Ovary (tissue), 9 donors: Measurements from ENCODE around the gene CLTB. TPM values are rescaled to one million over a fixed set of nuclear protein-coding genes. Genes with fewer than 3 reads are reported as not detected.

Source experiments
- DNase-seq, 5 donors: peaks; one replicate each; pipeline ENCODE4 v3.0.0-alpha.2; 2019 to 2020
- H3K27ac ChIP-seq, 2 donors: fragments of 200-600 bp; one replicate each; pipeline versions ENCODE4 v1.5.1 to v1.8.0; 2019 to 2022
- H3K27me3 ChIP-seq: fragments of 200-600 bp; one replicate; pipeline ENCODE4 v1.8.0; 2022
- H3K36me3 ChIP-seq: fragments of 200-600 bp; sonication (generic); one replicate; pipeline ENCODE4 v1.5.1; 2019
- H3K4me1 ChIP-seq: one replicate; pipeline ENCODE4 v1.8.1; 2013; ENCODE audit warnings: mild to moderate bottlenecking, moderate library complexity; ENCODE audit not compliant: insufficient read depth
- H3K4me3 ChIP-seq: fragments of 200-600 bp; sonication (generic); one replicate; pipeline ENCODE4 v1.5.1; 2017
- H3K9me3 ChIP-seq, 2 donors: fragments of 200-600 bp in 1 of 2; sonication (generic) in 1 of 2; one replicate each; pipeline versions ENCODE4 v1.5.1 to v1.8.1; 2013 to 2019; ENCODE audit warnings: mild to moderate bottlenecking in 1 of 2, moderate library complexity in 1 of 2
- CTCF ChIP-seq, 3 donors: fragments of 450-650 bp in 2 of 3; fragments of 200-600 bp in 1 of 3; IDR thresholded peaks; one replicate each; pipeline versions ENCODE4 v1.5.1 to v1.8.0; 2016 to 2022; ENCODE audit warnings: antibody characterized with exemption in 3 of 3, mild to moderate bottlenecking in 1 of 3
- EP300 ChIP-seq: sonication (generic); formaldehyde crosslinking; IDR thresholded peaks from one replicate; pipeline ENCODE4 v1.6.1; 2017; ENCODE audit warnings: antibody characterized with exemption
- POLR2A ChIP-seq: fragments of 450-650 bp; IDR thresholded peaks from one replicate; pipeline ENCODE4 v1.6.1; 2017; ENCODE audit warnings: antibody characterized with exemption, mild to moderate bottlenecking, moderate library complexity
- WGBS, 3 donors: extraction: QIAGEN DNeasy Blood & Tissue Kit in 1 of 3; methylation state at CpG; one replicate each; pipeline versions ENCODE4 v1.1.5 to v1.1.7; 2013 to 2017; 5-methylcytosine and 5-hydroxymethylcytosine counted together
- intact Hi-C, 4 donors: fragments of 100-400 bp; cut with DNase I; formaldehyde crosslinking; loops; one replicate each; pipeline versions ENCODE4 v1.11.0 to v1.15.1; 2022 to 2023
- polyA plus RNA-seq, 2 donors: library from polyadenylated mRNA; stranded (reverse); fragments of 200-250 nt in 1 of 2; fragments of 350-450 nt in 1 of 2; fragmentation: Illumina TruSeq in 1 of 2; extraction: RNeasy Lipid Tissue Mini Kit (QIAGEN cat#74804) in 1 of 2; gene quantifications; one replicate each; pipeline ENCODE4 v1.2.3, GENCODE V29; 2013 to 2014
- total RNA-seq, 7 donors: library from RNA; depleted of rRNA in 2 of 7; stranded (reverse); fragments of >200 nt in 2 of 7; fragmentation: NEBNext Ultra II Directional in 3 of 7; extraction: Animal tissue kit (Norgen Biotek cat#: 25700) in 3 of 7; gene quantifications; one replicate each; pipeline versions ENCODE4 v1.1.0 to v1.2.4, GENCODE V29; 2016 to 2023
- donor health status: DM: no; HTN: no; CAD: no; lungs with moderate emphysema.
- donor health status: DM: no; HTN: no; CAD: no.
- donor health status: Bipolar disorder and iron deficiency.
- donor health status: DM: yes; HTN: yes; CAD: no.
- donor health status: DM: no; HTN: no; CAD: no.
- donor health status: DM: yes; HTN: yes; CAD: no.

The CLTB gene
- total and polyA plus RNA-seq, 9 donors: 35.9 to 138 (median 112) TPM

- DNase-seq: no peak
- Histone ChIP-seq H3K9me3 (no peaks in the 10 kb centered on the region), H3K27ac (no peak overlapping the region), H3K4me3 (no peak overlapping the region), H3K36me3 (no peaks in the 10 kb centered on the region), H3K27me3 (no peaks in the 10 kb centered on the region), H3K4me1 (no peaks in the 10 kb centered on the region)
- TF ChIP-seq CTCF (IDR thresholded peaks at IDR 0.05) (no peak), EP300 (no peak), POLR2A (no peak)
- intact Hi-C loops: no loop called here
- 90 to 95% (median 91%) methylated on average over 4 to 5 of the region's 5 CpGs for WGBS, 3 donors
These were observed 16.4 kb upstream of the CLTB start for GRCh38 chr5:176432707-176433106.

GRCh38 chr5:176429972-176430371, 13.6 kb upstream of the CLTB start:
- H3K9me3 ChIP-seq: no peaks in the 10 kb centered on the region
- no peaks in the 10 kb centered on the region for H3K4me1 ChIP-seq
- no peak for DNase-seq
- H3K4me3 ChIP-seq: no peak overlapping the region
- TF ChIP-seq EP300 (no peak), CTCF (IDR thresholded peaks at IDR 0.05) (no peak), POLR2A (no peak)
- intact Hi-C loops: no loop called here
- no peaks in the 10 kb centered on the region for H3K36me3 ChIP-seq
- 67 to 73% (median 71%) methylated on average over 4 of the region's 4 CpGs for WGBS, 3 donors
- H3K27ac ChIP-seq: no peak overlapping the region
- H3K27me3 ChIP-seq: no peaks in the 10 kb centered on the region

GRCh38 chr5:176427971-176428370, 11.6 kb upstream of the CLTB start:
- no peak overlapping the region for H3K4me3 ChIP-seq
- no peaks in the 10 kb centered on the region for H3K9me3 ChIP-seq
- no peak overlapping the region for H3K27ac ChIP-seq
- no peaks in the 10 kb centered on the region for H3K4me1 ChIP-seq
- TF ChIP-seq EP300: no peak
- no peak for TF ChIP-seq CTCF (IDR thresholded peaks at IDR 0.05)
- no peak for TF ChIP-seq POLR2A
- intact Hi-C loops: no loop called here
- no peak for DNase-seq
- H3K36me3 ChIP-seq: no peaks in the 10 kb centered on the region
- no peaks in the 10 kb centered on the region for H3K27me3 ChIP-seq
- WGBS, 3 donors: 67 to 80% (median 76%) methylated on average over 4 of the region's 4 CpGs

- Histone ChIP-seq H3K9me3 (no peaks in the 10 kb centered on the region), H3K4me3 (no peak overlapping the region), H3K27me3 (no peaks in the 10 kb centered on the region), H3K4me1 (no peaks in the 10 kb centered on the region), H3K27ac (no peak overlapping the region), H3K36me3 (no peaks in the 10 kb centered on the region)
- DNase-seq: no peak
- TF ChIP-seq CTCF (IDR thresholded peaks at IDR 0.05) (no peak), EP300 (no peak), POLR2A (no peak)
- intact Hi-C loops: no loop called here
- WGBS, 3 donors: 75 to 83% (median 82%) methylated on average over 1 of the region's 1 CpG
These were observed 10.5 kb upstream of the CLTB start for GRCh38 chr5:176426876-176427275.

- Histone ChIP-seq H3K4me1 (no peaks in the 10 kb centered on the region), H3K36me3 (no peaks in the 10 kb centered on the region), H3K4me3 (no peak overlapping the region), H3K27me3 (no peaks in the 10 kb centered on the region), H3K9me3 (no peaks in the 10 kb centered on the region), H3K27ac (no peak overlapping the region)
- TF ChIP-seq POLR2A (no peak), CTCF (IDR thresholded peaks at IDR 0.05) (no peak), EP300 (no peak)
- intact Hi-C loops: no loop called here
- DNase-seq: no peak
- WGBS, 3 donors: 86 to 91% (median 86%) methylated on average over 1 of the region's 1 CpG
These were observed 9.5 kb upstream of the CLTB start for GRCh38 chr5:176425791-176426190.
